HepG2 (cell line): ENCODE data around the gene PEMT. TPM values are rescaled to one million over a fixed set of nuclear protein-coding genes. Genes with fewer than 3 reads are reported as not detected.

Experiments
- CCDC6 ChIP-seq: sonication (generic); formaldehyde crosslinking; IDR thresholded peaks from 2 replicates; pipeline ENCODE4 v1.8.1; 2022; ENCODE audit warnings: mild to moderate bottlenecking, missing genetic modification reagents, moderate library complexity
- HNRNPUL1 ChIP-seq: fragments of 200-400 bp; formaldehyde crosslinking; IDR thresholded peaks from 2 replicates; pipeline ENCODE4 v1.6.1; 2017; ENCODE audit warnings: low read depth, mild to moderate bottlenecking, low read length, moderate library complexity
- MED1 ChIP-seq: sonication (generic); formaldehyde crosslinking; IDR thresholded peaks from 2 replicates; pipeline ENCODE4 v1.4.0; 2020; ENCODE audit warnings: missing genetic modification reagents
- MTA3 ChIP-seq: sonication (generic); formaldehyde crosslinking; IDR thresholded peaks from 2 replicates; pipeline ENCODE4 v1.4.0; 2020; ENCODE audit warnings: missing genetic modification reagents
- NKX3-1 ChIP-seq: sonication (generic); formaldehyde crosslinking; IDR thresholded peaks from 2 replicates; pipeline ENCODE4 v1.5.0; 2020; ENCODE audit warnings: missing genetic modification reagents
- RAD51 ChIP-seq: fragments of 450-650 bp; IDR thresholded peaks from 2 replicates; pipeline ENCODE4 v1.6.1; 2016; ENCODE audit warnings: borderline replicate concordance
- SIX1 ChIP-seq: sonication (generic); formaldehyde crosslinking; IDR thresholded peaks from 2 replicates; pipeline ENCODE4 v1.4.0; 2020; ENCODE audit warnings: missing genetic modification reagents, borderline replicate concordance
- SP1 ChIP-seq, 2 experiments: fragments of 450-650 bp in 1 of 2; sonication (generic) in 1 of 2; formaldehyde crosslinking in 1 of 2; IDR thresholded peaks; 2 replicates each; pipeline versions ENCODE4 v1.4.0 to v1.6.1; 2016 to 2020; ENCODE audit warnings: missing genetic modification reagents in 1 of 2
- SP4 ChIP-seq: sonication (generic); formaldehyde crosslinking; IDR thresholded peaks from 2 replicates; pipeline ENCODE4 v1.8.1; 2023; ENCODE audit warnings: mild to moderate bottlenecking, missing genetic modification reagents
- SRY ChIP-seq: sonication (generic); formaldehyde crosslinking; IDR thresholded peaks from 2 replicates; pipeline ENCODE4 v1.8.0; 2022; ENCODE audit warnings: mild to moderate bottlenecking, missing genetic modification reagents
- ZBTB7A ChIP-seq: sonication (generic); formaldehyde crosslinking; IDR thresholded peaks from 2 replicates; pipeline ENCODE4 v1.8.0; 2022; ENCODE audit warnings: mild to moderate bottlenecking, missing genetic modification reagents
- ZFP36 ChIP-seq: fragments of 150-350 bp; IDR thresholded peaks from 2 replicates; pipeline ENCODE4 v1.6.1; 2018; ENCODE audit warnings: borderline replicate concordance, low read length, low read depth; ENCODE audit not compliant: partially characterized antibody
- ZGPAT ChIP-seq: IDR thresholded peaks from 2 replicates; pipeline ENCODE4 v1.6.1; 2016; ENCODE audit warnings: mild to moderate bottlenecking
- ZNF619 ChIP-seq: sonication (generic); formaldehyde crosslinking; IDR thresholded peaks from 2 replicates; pipeline ENCODE4 v1.4.0; 2020; ENCODE audit warnings: mild to moderate bottlenecking, missing genetic modification reagents
- ZNF674 ChIP-seq: sonication (generic); formaldehyde crosslinking; IDR thresholded peaks from 2 replicates; pipeline ENCODE4 v1.5.0; 2020; ENCODE audit warnings: low read depth, mild to moderate bottlenecking, missing genetic modification reagents
- ZNF773 ChIP-seq: sonication (generic); formaldehyde crosslinking; IDR thresholded peaks from 2 replicates; pipeline ENCODE4 v1.4.0; 2020; ENCODE audit warnings: missing genetic modification reagents, borderline replicate concordance
- polyA plus RNA-seq, 8 experiments: library from polyadenylated mRNA; depleted of rRNA in 3 of 8; stranded (reverse) in 7 of 8; unstranded in 1 of 8; fragments of >200 nt; fragmentation: Illumina TruSeq in 4 of 8; extraction: Trizol in 4 of 8; gene quantifications; 2 replicates each; pipeline versions ENCODE4 v1.2.1 to v1.2.3, GENCODE V29; 2011 to 2016; ENCODE audit warnings: low read depth in 4 of 8, missing spikeins in 1 of 8, mixed read lengths in 1 of 8; ENCODE audit not compliant: insufficient read depth in 1 of 8
- total RNA-seq, 5 experiments: library from RNA; depleted of rRNA; stranded (reverse); fragments of >200 nt; fragmentation: Illumina TruSeq; extraction: Trizol; gene quantifications; 2 replicates each; pipeline ENCODE4 v1.2.3, GENCODE V29; 2016; ENCODE audit warnings: low read depth in 1 of 5
- TF ChIP-seq, protein P1 (sequence below): sonication (generic); formaldehyde crosslinking; conservative IDR thresholded peaks from 2 replicates; pipeline ENCODE4 v1.4.0; 2020; ENCODE audit warnings: missing genetic modification reagents
- TF ChIP-seq, protein P2 (sequence below): sonication (generic); formaldehyde crosslinking; conservative IDR thresholded peaks from 2 replicates; pipeline ENCODE4 v1.8.0; 2022; ENCODE audit warnings: low read depth, missing genetic modification reagents
- TF ChIP-seq, protein P3 (sequence below): sonication (generic); formaldehyde crosslinking; IDR thresholded peaks from 2 replicates; pipeline ENCODE4 v1.8.1; 2023; ENCODE audit warnings: mild to moderate bottlenecking, missing genetic modification reagents
- TF ChIP-seq, protein P4 (sequence below): sonication (generic); formaldehyde crosslinking; IDR thresholded peaks from 2 replicates; pipeline ENCODE4 v1.5.0; 2020; ENCODE audit warnings: mild to moderate bottlenecking, missing genetic modification reagents

The PEMT gene
- total and polyA plus RNA-seq, 2 of the 13 experiments (the other 11 are each of a cell fraction or from before 2014, with no cell fraction given): 31.7 to 43.6 TPM

DNA sequence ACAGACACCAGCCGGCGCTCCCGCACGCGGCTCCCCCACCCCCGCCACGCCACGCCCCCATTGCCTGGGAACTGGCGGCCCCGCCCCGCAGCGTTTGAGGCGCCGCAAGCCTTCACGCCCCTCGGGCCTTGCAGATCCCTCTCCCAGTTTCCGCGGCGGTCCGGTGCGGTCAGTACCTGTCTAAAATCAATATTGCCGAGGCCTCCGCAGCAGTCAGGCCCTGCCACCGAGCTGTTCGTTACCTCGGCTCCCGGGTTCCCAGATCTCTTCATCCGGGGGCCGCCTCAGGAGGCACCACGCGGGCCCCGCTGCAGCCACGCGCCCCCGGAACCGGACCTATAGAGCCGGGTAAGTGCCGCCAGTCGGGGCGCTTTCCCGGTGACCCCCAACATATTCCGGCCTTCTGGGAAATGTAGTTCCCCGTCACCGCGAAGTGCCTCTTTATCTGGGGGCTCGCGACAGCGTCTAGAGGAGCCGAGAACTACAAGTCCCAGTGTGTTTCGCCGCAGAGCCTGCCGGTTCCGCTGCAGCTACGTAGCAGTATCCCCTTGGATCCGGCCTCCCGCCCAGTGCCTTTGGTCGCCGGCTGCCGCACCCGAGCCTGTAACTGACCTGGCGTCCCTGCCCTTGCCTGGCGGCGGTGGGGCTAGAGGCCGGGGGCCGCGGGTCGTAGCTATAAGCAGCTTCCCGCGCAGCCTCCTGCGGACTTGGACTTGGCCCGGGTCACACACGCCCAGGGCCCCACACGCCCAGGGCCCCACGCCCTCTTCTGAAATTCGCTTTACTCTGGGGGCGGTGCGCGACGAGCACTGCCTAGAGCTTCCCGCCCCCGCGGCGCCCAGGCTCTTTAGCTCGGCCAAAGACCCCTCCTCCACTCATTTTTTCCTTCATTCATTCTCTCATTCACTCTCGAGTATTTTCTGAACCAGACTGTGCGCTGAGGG, at the start of gene PEMT (continued):
- TF ChIP-seq CCDC6 (no peak), SRY (CRISPR knock-in tag) (no peak; the same call in 1 of the 2 replicates), SP1 (IDR thresholded peaks at IDR 0.05) (no peak), SP1 (CRISPR knock-in tag; IDR thresholded peaks at IDR 0.05) (peak; percentile 2; the same call in 1 of the 2 replicates), NKX3-1 (CRISPR knock-in tag) (no peak), ZFP36 (no peak), SIX1 (CRISPR knock-in tag) (no peak), MTA3 (no peak), ZNF674 (CRISPR knock-in tag) (no peak), ZNF619 (CRISPR knock-in tag) (0 out of 2 replicates have a peak, but pooled peaks have one; percentile 56), SP4 (CRISPR knock-in tag) (peak; percentile 87), ZNF773 (CRISPR knock-in tag) (no peak; the same call in 1 of the 2 replicates), RAD51 (no peak), MED1 (peak; percentile 51), HNRNPUL1 (no peak), ZGPAT (CRISPR knock-in tag) (peak; percentile 90), ZBTB7A (CRISPR knock-in tag) (no peak; the same call in 1 of the 2 replicates)
- TF ChIP-seq, protein P1, sequence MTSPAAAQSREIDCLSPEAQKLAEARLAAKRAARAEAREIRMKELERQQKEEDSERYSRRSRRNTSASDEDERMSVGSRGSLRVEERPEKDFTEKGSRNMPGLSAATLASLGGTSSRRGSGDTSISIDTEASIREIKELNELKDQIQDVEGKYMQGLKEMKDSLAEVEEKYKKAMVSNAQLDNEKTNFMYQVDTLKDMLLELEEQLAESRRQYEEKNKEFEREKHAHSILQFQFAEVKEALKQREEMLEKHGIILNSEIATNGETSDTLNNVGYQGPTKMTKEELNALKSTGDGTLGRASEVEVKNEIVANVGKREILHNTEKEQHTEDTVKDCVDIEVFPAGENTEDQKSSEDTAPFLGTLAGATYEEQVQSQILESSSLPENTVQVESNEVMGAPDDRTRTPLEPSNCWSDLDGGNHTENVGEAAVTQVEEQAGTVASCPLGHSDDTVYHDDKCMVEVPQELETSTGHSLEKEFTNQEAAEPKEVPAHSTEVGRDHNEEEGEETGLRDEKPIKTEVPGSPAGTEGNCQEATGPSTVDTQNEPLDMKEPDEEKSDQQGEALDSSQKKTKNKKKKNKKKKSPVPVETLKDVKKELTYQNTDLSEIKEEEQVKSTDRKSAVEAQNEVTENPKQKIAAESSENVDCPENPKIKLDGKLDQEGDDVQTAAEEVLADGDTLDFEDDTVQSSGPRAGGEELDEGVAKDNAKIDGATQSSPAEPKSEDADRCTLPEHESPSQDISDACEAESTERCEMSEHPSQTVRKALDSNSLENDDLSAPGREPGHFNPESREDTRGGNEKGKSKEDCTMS (CRISPR knock-in tag): no peak
- TF ChIP-seq, protein P2, sequence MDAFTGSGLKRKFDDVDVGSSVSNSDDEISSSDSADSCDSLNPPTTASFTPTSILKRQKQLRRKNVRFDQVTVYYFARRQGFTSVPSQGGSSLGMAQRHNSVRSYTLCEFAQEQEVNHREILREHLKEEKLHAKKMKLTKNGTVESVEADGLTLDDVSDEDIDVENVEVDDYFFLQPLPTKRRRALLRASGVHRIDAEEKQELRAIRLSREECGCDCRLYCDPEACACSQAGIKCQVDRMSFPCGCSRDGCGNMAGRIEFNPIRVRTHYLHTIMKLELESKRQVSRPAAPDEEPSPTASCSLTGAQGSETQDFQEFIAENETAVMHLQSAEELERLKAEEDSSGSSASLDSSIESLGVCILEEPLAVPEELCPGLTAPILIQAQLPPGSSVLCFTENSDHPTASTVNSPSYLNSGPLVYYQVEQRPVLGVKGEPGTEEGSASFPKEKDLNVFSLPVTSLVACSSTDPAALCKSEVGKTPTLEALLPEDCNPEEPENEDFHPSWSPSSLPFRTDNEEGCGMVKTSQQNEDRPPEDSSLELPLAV (CRISPR knock-in tag): no peak
- TF ChIP-seq, protein P3, sequence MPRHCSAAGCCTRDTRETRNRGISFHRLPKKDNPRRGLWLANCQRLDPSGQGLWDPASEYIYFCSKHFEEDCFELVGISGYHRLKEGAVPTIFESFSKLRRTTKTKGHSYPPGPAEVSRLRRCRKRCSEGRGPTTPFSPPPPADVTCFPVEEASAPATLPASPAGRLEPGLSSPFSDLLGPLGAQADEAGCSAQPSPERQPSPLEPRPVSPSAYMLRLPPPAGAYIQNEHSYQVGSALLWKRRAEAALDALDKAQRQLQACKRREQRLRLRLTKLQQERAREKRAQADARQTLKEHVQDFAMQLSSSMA: no peak
- TF ChIP-seq, protein P4, sequence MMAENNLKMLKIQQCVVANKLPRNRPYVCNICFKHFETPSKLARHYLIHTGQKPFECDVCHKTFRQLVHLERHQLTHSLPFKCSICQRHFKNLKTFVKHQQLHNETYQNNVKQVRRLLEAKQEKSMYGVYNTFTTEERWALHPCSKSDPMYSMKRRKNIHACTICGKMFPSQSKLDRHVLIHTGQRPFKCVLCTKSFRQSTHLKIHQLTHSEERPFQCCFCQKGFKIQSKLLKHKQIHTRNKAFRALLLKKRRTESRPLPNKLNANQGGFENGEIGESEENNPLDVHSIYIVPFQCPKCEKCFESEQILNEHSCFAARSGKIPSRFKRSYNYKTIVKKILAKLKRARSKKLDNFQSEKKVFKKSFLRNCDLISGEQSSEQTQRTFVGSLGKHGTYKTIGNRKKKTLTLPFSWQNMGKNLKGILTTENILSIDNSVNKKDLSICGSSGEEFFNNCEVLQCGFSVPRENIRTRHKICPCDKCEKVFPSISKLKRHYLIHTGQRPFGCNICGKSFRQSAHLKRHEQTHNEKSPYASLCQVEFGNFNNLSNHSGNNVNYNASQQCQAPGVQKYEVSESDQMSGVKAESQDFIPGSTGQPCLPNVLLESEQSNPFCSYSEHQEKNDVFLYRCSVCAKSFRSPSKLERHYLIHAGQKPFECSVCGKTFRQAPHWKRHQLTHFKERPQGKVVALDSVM (CRISPR knock-in tag): 0 out of 2 replicates have a peak, but pooled peaks have one; percentile 38
